IgD-negative memory B cell (primary cell): ENCODE measurements around the gene PDE4D. TPM values are rescaled to one million over a fixed set of nuclear protein-coding genes. Genes with fewer than 3 reads are reported as not detected.
A peak's percentile ranks its signal among the peaks of the same experiment; 100 is the strongest.
"Not testable (repeated sequence)": the region's sequence is repeated elsewhere in the genome, so short reads cannot be mapped to it uniquely, and the experiment has no call there.

Source experiments
- H3K27ac Mint-ChIP-seq, 3 donors: one replicate each; pipeline ENCODE4 v1.8.0; 2020 to 2022; ENCODE audit warnings: mild to moderate bottlenecking in 3 of 3, mixed read lengths in 3 of 3, moderate library complexity in 1 of 3
- H3K27me3 Mint-ChIP-seq: one replicate; pipeline ENCODE4 v1.8.0; 2021; ENCODE audit warnings: mixed read lengths
- H3K36me3 Mint-ChIP-seq: one replicate; pipeline ENCODE4 v1.8.0; 2020; ENCODE audit warnings: mild to moderate bottlenecking, mixed read lengths
- H3K4me1 Mint-ChIP-seq, 3 donors: one replicate each; pipeline ENCODE4 v1.8.0; 2020 to 2022; ENCODE audit warnings: mixed read lengths in 3 of 3, mild to moderate bottlenecking in 1 of 3
- H3K4me3 Mint-ChIP-seq, 4 donors: one replicate each; pipeline ENCODE4 v1.8.0; 2020 to 2022; ENCODE audit warnings: mild to moderate bottlenecking in 4 of 4, mixed read lengths in 4 of 4, moderate library complexity in 3 of 4
- H3K9me3 Mint-ChIP-seq, 3 donors: one replicate each; pipeline ENCODE4 v1.8.0; 2020 to 2021; ENCODE audit warnings: mixed read lengths in 3 of 3, mild to moderate bottlenecking in 1 of 3
- polyA plus RNA-seq: library from polyadenylated mRNA; unstranded; fragments of 300-500 nt; fragmentation: Illumina TruSeq; gene quantifications from one replicate; pipeline ENCODE4 v1.2.3, GENCODE V29; 2021

Gene PDE4D
- polyA plus RNA-seq, 1 donor from 2014 or later = 18.8 TPM

DNA sequence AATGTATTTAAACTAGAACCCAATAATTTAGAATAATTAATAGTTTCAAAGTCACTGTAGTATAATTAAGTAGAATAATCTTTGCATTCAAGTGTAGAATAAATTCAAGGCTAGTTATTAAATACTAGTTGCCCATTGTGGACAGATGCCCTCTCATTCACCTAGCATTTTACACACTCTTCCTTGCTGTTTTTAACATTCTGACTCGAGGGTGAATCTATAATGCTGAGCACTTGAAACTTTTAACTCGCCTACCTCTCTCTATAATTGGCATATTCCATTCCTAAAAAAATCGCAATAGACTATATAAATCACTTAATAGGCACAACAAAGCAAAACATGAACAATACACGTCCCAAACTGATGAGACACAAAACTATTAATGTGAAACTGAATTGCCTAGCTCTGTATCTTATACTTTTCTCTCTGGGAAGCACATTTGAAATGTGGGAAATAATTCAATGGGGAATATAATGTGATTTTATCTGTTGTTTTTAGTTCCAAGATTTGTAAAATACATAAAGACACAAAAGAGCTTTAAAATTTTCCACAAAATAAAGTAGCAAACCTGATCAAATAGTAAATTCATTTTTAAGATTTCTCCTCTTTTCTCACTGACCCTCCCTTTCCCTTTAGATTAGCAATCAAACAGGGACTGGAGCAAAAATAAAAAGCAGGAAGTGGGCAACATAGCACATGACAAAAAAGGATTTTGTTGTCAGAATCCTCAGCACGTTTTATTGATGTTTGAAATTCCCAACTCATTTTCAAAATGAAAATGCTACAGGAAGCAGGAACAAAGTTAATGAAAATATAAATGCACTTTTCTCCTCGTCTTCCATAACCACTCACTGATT, 295.6 kb downstream of the PDE4D start:
- peak overlapping the region in 1 of 4 donors; percentile 29 for H3K4me3 Mint-ChIP-seq

DNA sequence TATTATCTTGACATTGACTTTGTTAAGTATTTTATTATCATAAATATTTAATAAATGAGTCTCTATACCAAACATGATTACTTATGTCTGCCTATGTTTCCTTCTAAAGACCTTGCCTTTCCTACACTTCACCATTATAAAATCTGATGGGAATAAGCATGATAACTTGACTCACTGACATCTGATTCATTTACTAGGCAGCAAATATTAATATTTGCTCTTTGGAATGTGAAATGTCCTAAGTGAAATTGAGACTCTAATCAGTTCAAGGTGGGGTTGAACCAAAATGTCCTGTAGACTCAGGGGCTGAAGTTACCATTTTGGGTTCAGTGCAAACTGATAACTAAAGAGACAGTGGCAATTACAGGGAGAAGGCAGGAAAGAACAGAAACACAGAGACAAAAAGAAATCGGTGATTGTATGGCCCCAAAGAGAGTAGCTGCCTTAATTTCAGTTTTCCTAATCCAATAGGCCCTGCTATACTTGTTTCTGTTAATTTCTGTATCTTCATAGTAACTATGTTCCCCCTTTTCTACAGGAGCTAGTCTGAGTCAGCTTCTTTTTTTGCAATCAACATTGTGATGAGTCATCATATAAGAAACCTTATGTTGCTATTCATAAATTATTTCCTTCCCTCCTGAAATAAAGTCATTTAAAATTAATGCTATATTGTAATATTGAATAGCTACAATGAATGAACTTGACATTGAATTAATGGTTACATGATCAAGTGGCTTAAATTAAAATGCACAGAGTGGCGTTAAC, 296.8 kb downstream of the PDE4D start:
- peaks cover 2% of the 10 kb centered on the region for H3K36me3 Mint-ChIP-seq
- H3K27me3 Mint-ChIP-seq = no peaks in the 10 kb centered on the region
- peaks cover 0 to 4% (median 0%) of the 10 kb centered on the region in 3 donors for H3K9me3 Mint-ChIP-seq
- H3K27ac Mint-ChIP-seq = peak overlapping the region in 1 of 3 donors; percentile 64
- H3K4me3 Mint-ChIP-seq = no peak overlapping the region
- peaks cover 23 to 39% (median 24%) of the 10 kb centered on the region in 3 donors for H3K4me1 Mint-ChIP-seq

More for the DNA sequence above, 295.6 kb downstream of the PDE4D start:
- peaks cover 27 to 44% (median 34%) of the 10 kb centered on the region in 3 donors for H3K4me1 Mint-ChIP-seq
- H3K27ac Mint-ChIP-seq = peak overlapping the region in 2 of 3 donors; percentile 67 to 95
- H3K27me3 Mint-ChIP-seq = no peaks in the 10 kb centered on the region
- peaks cover 5% of the 10 kb centered on the region for H3K36me3 Mint-ChIP-seq
- peaks cover 0 to 4% (median 0%) of the 10 kb centered on the region in 3 donors for H3K9me3 Mint-ChIP-seq

DNA sequence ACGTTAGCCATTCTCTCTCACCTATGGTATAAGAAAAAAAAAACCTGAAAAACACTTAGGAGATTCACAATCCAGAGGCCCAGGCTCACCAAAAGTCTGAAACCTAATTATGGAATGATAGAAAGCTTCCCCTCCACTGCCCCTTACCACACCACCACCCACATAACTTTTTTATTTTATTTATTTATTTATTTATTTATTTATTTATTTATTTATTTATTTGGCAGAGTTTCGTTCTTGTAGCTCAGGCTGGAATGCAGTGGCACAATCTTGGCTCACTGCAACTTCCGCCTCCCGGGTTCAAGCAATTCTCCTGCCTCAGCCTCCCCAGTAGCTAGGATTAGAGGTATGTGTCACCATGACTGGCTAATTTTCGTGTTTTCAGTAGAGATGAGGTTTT, 299.4 kb downstream of the PDE4D start:
- Mint-ChIP-seq H3K4me1 (peaks cover 16 to 34% (median 28%) of the 10 kb centered on the region in 3 donors), H3K4me3 (peak overlapping the region in 1 of 4 donors; percentile 23)
- H3K9me3 Mint-ChIP-seq, H3K36me3 Mint-ChIP-seq, H3K27ac Mint-ChIP-seq, H3K27me3 Mint-ChIP-seq: not testable (repeated sequence)

DNA sequence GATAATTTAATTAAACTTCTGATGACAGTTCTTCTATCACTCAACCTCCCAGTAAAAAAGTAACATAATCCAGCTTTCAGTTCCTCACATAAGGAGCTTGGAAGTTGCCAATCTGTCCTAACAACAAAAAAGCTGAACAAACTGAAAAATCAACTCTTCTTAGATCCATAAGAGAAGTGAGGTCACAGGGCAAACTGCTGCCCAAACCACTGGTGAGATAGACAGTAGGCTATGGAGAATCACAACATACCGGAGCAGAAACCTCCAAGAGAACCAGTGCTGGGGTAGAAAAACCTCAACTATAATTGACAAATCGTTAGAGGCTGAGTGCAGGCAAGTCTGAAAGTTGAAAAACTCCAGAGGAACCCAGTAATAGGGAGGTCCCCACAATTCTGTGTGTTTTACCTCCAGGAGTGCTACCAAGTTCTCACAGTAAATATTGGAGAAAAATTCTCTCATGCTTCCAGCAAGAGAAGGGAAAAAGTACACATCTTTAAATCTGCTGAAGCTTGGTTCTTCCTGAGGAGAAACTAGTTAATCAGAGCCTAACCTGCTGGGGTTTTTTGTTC, 300.0 kb downstream of the PDE4D start:
- H3K27ac Mint-ChIP-seq = peak overlapping the region in 1 of 3 donors; percentile 46

DNA sequence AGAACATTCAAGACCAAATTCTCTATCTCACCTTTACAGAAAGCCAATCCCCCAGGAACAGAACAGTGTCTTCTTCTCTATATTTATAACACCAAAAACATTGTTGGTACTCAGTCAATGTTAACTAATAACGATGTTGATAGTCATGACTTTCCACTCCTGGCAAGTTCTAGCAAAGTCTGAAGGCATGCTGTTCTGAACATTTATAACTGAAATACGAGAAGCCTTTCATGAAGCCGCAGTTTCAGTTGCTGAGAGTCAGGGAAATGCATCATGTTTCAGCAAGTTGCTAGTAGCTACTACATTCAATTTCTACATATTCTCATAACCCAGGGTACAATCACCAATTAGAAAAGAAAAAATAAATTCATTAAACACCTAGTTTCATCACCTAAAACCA, 301.4 kb downstream of the PDE4D start:
- no peaks in the 10 kb centered on the region for H3K36me3 Mint-ChIP-seq
- peaks cover 13 to 22% (median 15%) of the 10 kb centered on the region in 3 donors for H3K4me1 Mint-ChIP-seq
- H3K27ac Mint-ChIP-seq = peak overlapping the region in 2 of 3 donors; percentile 76
- H3K27me3 Mint-ChIP-seq = no peaks in the 10 kb centered on the region
- peaks cover 0 to 4% (median 0%) of the 10 kb centered on the region in 3 donors for H3K9me3 Mint-ChIP-seq
- H3K4me3 Mint-ChIP-seq = peak overlapping the region in 1 of 4 donors; percentile 39

More for the DNA sequence above, 300.0 kb downstream of the PDE4D start:
- Mint-ChIP-seq H3K9me3 (peaks cover 0 to 4% (median 0%) of the 10 kb centered on the region in 3 donors), H3K4me1 (peaks cover 13 to 29% (median 24%) of the 10 kb centered on the region in 3 donors), H3K36me3 (no peaks in the 10 kb centered on the region), H3K4me3 (no peak overlapping the region), H3K27me3 (no peaks in the 10 kb centered on the region)

DNA sequence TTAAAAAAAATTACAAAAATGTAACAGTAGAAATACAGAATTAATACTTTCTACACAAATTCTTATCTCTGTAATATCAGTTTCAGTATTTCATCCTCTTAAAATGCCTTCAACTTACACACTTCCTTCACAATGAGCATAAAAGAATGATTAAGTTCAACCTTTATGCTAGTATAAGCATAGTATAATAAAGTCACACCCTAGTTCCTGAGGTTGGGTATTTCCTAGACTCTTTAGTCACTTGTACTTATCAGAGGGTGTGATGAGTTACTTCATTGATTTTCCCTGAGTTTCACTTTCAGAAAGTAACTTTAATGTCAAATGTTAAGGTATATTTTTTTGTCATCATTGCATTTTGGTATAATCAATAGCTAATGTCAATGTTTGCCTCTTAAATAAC, 302.4 kb downstream of the PDE4D start:
- Mint-ChIP-seq H3K27me3 (no peaks in the 10 kb centered on the region), H3K4me1 (peaks cover 13 to 24% (median 20%) of the 10 kb centered on the region in 3 donors), H3K36me3 (no peaks in the 10 kb centered on the region), H3K4me3 (peak overlapping the region in 2 of 4 donors; percentile 18 to 70), H3K9me3 (peaks cover 0 to 4% (median 0%) of the 10 kb centered on the region in 3 donors), H3K27ac (peak overlapping the region in 1 of 3 donors; percentile 63)

DNA sequence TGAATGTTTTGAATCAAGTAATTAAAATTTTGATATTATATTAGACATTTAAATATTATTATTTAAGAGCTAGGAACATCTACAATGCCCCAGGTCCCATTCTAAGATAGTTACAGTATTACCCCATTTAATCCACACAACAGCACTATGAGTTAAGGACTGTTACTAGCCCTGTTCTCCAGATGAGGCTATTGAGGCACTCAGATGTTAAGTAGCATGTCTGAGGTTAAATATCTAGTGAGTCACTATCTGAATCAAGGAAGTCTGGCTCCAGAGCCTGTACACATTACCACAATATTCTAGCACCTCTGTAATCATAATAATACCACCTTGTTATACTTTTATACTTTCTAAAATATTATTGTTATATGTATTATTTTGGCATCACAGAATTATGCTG, 304.6 kb downstream of the PDE4D start:
- H3K9me3 Mint-ChIP-seq = no peaks in the 10 kb centered on the region
- no peaks in the 10 kb centered on the region for H3K36me3 Mint-ChIP-seq
- H3K27me3 Mint-ChIP-seq = no peaks in the 10 kb centered on the region
- no peak overlapping the region for H3K4me3 Mint-ChIP-seq
- H3K4me1 Mint-ChIP-seq = peaks cover 13 to 29% (median 27%) of the 10 kb centered on the region in 3 donors
- no peak overlapping the region for H3K27ac Mint-ChIP-seq

DNA sequence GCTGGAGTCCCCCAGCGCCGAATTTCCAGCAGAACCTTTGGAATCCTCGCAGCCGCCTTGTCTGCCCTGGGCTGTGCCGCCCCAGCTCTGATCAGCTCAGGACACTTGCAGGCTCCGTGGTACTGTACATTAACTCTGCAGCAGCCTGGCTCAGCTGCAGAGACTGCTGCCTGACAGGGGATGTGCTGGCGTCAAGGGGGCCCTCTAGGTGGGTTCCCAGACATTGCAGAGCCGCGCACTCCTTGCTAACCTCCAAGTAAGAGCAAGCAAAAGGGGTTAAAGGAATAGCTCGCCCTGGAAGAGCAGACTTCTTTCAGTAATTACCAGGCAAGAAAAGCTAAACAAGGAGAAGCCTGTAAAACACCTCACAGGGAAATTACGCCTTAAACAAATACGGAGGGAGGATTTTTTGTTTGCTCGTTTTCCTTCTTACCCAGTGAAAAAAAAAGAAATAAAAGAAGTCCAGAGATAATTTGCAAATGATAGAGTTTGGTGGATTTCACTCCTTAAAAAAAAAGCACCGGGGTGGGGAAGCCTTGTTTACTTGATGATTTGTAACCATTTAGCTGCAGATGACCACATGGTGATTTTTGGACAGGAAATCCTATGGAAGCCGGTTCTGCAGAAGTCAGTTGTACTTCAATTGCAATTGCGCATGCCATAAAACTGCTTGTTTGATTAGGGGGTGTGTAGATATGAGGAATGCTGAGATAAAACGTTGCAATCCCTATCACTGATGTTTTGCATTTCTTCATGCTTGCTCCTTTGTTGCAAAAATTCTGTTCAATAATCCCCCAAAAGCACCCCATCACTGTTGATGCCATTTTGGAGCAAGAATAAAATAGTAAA, 305.8 kb downstream of the PDE4D start:
- no peaks in the 10 kb centered on the region for H3K27me3 Mint-ChIP-seq
- no peaks in the 10 kb centered on the region for H3K36me3 Mint-ChIP-seq
- H3K4me3 Mint-ChIP-seq = no peak overlapping the region

DNA sequence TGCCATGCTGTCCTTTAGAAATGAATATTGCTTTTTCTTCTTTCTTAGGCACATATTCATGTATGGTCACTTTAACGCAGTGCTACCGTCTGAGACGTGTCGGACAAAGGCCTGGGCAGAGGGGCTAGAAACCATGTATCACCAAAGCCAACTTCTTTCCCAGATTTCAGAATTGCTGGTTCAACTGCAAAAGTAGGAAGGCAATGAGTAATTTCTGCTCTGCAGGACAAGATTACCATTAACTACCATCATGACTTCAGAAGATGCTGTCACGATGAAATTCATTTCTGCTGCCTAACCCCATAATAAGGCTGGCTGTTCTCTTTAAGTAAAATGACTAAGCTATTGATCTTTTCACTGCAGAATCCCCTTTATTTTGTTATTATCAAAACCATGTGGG, 306.7 kb downstream of the PDE4D start:
- no peaks in the 10 kb centered on the region for H3K9me3 Mint-ChIP-seq
- H3K27ac Mint-ChIP-seq = no peak overlapping the region
- H3K4me1 Mint-ChIP-seq = peaks cover 10 to 23% (median 22%) of the 10 kb centered on the region in 3 donors
- no peaks in the 10 kb centered on the region for H3K27me3 Mint-ChIP-seq
- H3K4me3 Mint-ChIP-seq = no peak overlapping the region
- H3K36me3 Mint-ChIP-seq = no peaks in the 10 kb centered on the region

More for the DNA sequence above, 305.8 kb downstream of the PDE4D start:
- H3K9me3 Mint-ChIP-seq = no peaks in the 10 kb centered on the region
- H3K27ac Mint-ChIP-seq = peak overlapping the region in 1 of 3 donors; percentile 81
- peaks cover 13 to 27% (median 22%) of the 10 kb centered on the region in 3 donors for H3K4me1 Mint-ChIP-seq

DNA sequence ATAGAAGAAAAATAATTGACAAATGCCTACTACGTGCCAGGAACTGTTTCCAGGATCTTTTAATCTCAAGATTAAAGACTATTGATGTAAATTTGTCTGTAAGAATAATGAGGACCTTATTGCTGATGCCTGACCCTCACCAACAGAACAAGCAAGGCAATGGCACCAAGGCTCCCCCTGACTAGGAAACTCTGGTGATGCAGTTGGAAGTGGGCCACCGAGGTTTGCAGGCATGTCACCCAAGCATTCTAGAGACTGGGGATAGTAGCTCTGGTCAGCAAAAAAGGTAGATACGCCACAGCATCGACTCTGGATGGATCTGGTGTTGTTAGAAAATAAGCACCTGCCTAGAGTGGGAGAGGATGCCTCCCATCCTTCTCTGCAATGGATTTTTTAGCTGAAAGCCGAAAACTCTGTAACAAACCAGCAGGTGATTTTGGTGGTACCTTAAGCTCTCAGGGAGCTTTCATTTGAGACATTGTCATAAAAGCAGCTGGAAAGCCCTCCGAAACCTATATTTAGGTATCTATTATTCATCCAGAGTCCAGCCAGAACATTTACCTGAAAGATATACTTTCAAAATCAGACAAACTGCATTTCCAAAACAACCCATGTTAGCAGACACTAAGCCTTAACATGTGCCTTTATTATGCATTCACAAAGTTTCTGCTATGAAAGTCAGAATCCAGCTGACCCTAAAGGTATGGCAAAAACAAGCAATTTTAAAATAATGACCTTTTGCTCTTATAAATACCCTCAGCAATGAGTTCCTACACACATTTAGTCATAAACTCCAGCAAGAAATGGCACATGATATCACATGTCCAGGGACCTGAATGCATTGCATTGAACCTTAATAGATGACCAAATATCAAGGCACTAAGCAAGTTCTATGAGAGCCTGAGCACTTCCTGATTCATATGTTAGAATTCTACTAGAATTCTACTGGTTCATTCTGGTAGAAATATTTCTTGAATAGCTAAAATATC, 308.4 kb downstream of the PDE4D start:
- no peak overlapping the region for H3K4me3 Mint-ChIP-seq

DNA sequence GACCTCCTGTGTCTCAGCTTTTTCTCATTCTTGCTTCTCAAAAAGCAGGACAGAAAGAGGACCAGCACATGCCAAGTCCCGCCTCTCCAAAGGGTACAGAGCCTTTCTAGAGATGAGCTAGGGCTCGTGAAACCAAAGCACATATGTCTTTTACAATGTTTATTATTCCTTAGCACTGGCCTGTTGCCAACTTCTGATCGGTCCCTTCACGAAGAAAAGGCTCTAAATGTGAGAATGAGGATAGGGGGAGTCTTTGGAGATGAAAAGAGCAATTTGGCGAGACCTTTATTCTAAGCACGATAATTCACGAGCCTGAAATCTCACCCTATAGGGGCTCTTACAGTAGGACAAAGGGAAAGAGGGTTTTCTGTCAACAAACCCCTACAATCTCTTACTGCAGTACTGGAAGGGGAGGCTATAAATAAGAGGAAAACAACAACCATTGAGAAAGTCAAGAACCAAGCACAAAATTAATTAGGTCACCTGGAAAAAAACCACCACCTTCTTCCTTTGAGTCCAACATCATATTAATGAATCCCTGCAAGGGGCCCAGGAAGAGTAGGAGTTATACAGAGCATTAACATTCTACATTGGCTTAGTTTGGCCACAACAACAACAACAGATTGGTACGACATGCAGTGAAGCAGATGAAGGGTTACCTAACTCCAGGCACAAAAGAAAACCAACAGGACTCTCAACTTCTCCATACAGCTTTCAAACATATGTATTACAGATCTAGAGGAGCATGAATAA, 309.5 kb downstream of the PDE4D start:
- Mint-ChIP-seq H3K4me3 (no peak overlapping the region), H3K27me3 (no peaks in the 10 kb centered on the region), H3K36me3 (no peaks in the 10 kb centered on the region), H3K9me3 (no peaks in the 10 kb centered on the region), H3K4me1 (peaks cover 5 to 20% (median 13%) of the 10 kb centered on the region in 3 donors), H3K27ac (peak overlapping the region in 1 of 3 donors; percentile 18)

More for the DNA sequence above, 308.4 kb downstream of the PDE4D start:
- Mint-ChIP-seq H3K4me1 (peaks cover 5 to 12% (median 11%) of the 10 kb centered on the region in 3 donors), H3K27ac (peak overlapping the region in 1 of 3 donors; percentile 4), H3K36me3 (no peaks in the 10 kb centered on the region), H3K27me3 (no peaks in the 10 kb centered on the region), H3K9me3 (no peaks in the 10 kb centered on the region)

DNA sequence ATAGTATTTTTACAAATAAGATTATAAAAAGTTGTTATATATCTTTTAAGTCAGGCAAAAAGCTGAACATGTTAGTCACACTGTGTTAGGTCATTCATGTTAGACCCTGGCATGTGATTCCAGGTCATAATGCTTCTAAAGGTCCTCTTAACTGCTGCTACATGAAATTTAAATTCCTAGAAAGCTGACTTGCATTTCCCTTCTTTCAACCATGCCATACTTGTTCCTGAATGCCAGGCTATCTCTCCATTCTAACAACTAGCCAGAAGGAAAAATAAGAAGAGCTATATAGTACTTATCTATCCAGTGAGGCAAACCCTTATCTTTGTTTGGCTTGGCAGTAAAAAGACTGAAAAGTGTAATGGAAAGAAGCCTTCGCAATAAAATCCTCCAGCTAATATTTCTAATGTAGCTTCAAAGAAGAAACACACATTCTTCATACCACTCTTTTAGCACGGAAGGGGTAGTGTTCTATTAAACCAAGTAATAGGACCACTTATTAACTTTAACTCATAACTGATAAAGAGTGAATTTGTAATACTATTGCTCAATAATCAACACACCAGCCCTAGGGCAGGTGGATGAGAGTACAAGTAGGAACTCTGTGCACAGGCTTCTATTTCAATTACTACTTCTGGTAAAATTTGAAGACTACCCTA, 310.2 kb downstream of the PDE4D start:
- H3K4me1 Mint-ChIP-seq = peaks cover 11 to 23% (median 19%) of the 10 kb centered on the region in 3 donors
- no peaks in the 10 kb centered on the region for H3K27me3 Mint-ChIP-seq
- H3K27ac Mint-ChIP-seq = peak overlapping the region in 1 of 3 donors; percentile 80
- peaks cover 3% of the 10 kb centered on the region for H3K36me3 Mint-ChIP-seq
- H3K4me3 Mint-ChIP-seq = no peak overlapping the region
- no peaks in the 10 kb centered on the region for H3K9me3 Mint-ChIP-seq
